OCI-LY1 (cell line): ENCODE results near the gene IGF2BP3.

Experiments
- EZH2 ChIP-seq: fragments of 200-600 bp; sonication (generic), shearing (Covaris generic); IDR thresholded peaks from 2 replicates; pipeline ENCODE4 v1.8.0; 2017; ENCODE audit warnings: borderline replicate concordance, mixed run types, mild to moderate bottlenecking, antibody characterized with exemption, low read length, moderate library complexity, mixed read lengths
- TF ChIP-seq, protein P1 (sequence below): fragments of 200-600 bp; sonication (generic), shearing (Covaris generic); IDR thresholded peaks from 2 replicates; pipeline ENCODE4 v1.5.1; 2017; ENCODE audit warnings: mild to moderate bottlenecking, antibody characterized with exemption, low read length, moderate library complexity, mixed read lengths

DNA sequence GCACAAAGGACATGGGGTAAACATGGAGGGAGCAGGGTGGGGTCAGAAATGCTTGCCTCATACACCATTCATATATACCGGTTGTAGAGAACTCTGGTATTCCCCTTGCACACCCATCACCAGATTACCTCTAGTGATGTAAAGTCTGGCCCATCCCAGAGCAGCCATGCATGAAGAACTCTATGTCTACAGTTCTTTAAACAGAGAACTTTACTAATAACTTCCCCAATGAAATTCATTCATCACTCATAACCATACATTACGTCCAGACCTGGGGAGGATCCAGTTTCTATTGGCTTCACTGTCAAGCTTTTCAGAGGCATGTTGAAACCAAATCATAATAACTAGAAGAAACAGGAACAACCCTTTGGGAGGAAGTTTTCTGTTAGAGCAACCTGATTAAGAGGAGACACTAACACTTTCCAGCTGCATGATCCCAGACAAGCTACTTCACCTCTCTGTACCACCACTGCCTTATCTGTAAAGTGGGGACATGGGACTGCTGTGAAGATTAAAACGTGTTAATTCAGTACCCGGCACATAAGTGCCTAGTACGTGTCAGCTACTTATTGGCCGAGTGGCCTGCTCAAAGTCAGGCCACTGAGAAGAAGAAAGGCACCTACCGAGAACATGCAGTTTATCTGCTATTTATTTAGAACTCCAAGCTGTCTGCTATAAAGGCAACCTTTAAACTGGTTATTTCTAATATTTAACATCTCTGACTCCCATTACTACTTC, 59.7 kb downstream of the IGF2BP3 start:
- TF ChIP-seq, protein P1, sequence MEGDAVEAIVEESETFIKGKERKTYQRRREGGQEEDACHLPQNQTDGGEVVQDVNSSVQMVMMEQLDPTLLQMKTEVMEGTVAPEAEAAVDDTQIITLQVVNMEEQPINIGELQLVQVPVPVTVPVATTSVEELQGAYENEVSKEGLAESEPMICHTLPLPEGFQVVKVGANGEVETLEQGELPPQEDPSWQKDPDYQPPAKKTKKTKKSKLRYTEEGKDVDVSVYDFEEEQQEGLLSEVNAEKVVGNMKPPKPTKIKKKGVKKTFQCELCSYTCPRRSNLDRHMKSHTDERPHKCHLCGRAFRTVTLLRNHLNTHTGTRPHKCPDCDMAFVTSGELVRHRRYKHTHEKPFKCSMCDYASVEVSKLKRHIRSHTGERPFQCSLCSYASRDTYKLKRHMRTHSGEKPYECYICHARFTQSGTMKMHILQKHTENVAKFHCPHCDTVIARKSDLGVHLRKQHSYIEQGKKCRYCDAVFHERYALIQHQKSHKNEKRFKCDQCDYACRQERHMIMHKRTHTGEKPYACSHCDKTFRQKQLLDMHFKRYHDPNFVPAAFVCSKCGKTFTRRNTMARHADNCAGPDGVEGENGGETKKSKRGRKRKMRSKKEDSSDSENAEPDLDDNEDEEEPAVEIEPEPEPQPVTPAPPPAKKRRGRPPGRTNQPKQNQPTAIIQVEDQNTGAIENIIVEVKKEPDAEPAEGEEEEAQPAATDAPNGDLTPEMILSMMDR = no peak
- TF ChIP-seq EZH2 = no peak
